GM19035 (cell line): ENCODE results near the gene OTOL1.
"Not testable (repeated sequence)": the region's sequence is repeated elsewhere in the genome, so short reads cannot be mapped to it uniquely, and the experiment has no call there.

Experiments used
- ATAC-seq: cut with Tn5 transposase; IDR thresholded peaks from one replicate; pipeline ENCODE4 v1.9.1; 2021; ENCODE audit not compliant: unreplicated experiment

OTOL1 gene

GRCh38 chr3:161496508-161496907, at the start of gene OTOL1:
TSS of gene OTOL1 (plus strand) at chr3:161496808. CDS start at chr3:161496808, 0 bp downstream.
- ATAC-seq = no peak

DNA sequence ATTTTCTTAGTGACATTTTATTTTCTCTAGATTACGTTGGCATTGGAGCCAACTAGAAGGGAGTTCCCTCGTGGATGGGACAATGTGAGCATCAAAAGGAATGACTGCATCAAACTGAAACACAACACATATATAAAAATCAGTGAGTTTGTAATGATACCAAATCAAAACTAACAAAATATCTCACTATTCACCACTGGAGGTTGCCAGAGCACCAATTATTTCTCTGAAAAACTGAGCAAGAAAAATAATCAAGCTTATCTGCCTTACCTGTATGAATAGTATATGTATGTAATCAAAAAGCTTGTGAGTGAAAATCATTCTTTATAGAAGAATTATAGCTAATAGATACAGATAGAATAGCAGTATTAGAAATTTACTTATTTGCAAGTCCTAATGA, 46.8 kb upstream of the OTOL1 start:
- ATAC-seq = no peak

GRCh38 chr3:161452179-161452578, 44.4 kb upstream of the OTOL1 start:
- no peak for ATAC-seq

DNA sequence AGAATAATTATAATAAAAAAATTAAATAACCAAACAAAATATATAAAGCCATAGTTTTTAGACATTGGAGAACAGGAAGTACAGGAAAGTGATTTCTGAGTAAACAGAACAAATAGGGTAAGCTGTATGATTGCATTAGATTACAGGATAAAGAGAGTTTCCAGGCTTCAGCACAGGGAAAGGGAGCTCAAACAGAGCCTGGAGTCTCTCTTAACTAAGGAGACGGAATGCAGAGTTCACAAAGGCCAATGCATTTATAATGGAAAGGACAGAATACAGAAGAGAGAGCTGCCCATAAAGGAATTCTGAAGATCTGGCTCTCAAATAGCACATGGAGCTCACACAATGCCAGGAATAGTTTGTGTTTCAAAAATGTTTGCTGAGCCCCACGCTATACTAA, 42.0 kb upstream of the OTOL1 start:
- no peak for ATAC-seq

DNA sequence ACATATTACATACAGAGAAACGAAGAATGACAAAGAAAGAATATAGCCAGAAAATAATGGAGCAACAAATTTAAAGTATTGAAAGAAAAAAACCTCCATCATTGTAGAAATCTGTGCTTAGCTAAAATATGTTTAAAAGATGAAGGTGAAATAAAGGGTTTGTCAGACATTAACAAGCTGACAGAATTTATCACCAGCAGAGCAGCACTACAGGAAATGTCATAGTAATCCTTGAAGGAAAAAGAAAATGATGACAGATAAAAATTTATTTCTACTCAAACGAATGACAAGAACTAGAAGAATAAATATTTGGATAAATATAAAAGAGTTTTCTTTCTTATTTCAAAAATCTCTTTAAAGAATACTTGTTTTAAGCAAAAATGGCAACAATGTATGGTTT, 40.6 kb upstream of the OTOL1 start:
- ATAC-seq = no peak

- no peak for ATAC-seq
These were observed 34.5 kb upstream of the OTOL1 start for GRCh38 chr3:161462138-161462537.

DNA sequence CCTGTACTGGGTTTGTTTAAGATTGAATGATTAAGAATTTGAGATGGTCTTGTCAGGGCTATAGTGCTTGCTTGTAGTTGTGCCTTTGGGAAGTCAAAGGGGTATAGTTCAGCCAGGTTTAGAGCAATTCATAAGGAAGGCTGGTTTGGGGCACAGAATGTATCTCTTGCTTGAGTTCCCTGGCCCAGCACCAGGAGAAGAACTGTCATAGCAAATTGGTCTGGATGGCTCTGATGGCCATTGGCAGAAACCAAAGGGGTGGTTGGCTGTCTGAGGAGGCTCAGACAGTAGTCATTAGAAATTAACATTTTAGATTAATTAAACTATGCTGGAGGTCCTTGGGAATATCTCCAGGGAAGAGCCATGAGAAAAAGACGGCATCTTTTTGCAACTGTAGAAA, 25.4 kb upstream of the OTOL1 start:
- ATAC-seq = no peak

DNA sequence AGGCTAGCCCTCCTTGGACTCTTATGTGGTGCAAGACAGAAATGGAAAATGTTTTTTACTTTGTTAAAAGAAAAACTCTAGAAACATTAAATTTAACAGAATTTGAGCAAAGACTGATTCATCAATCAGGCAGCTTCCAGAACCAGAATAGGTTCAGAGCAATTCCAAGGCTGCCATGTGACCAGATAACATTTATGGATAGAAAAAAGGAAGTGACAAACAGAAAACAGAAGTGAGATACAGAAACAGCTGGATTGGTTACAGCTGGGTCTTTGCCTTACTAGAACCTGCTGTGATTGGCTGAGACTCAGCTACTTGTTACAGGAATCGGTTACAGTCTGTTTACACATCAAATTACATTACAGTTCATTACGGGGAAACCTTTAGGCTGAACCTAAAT, 22.5 kb upstream of the OTOL1 start:
- ATAC-seq = no peak

- ATAC-seq = no peak
These were observed 21.9 kb upstream of the OTOL1 start for GRCh38 chr3:161474741-161475140.

DNA sequence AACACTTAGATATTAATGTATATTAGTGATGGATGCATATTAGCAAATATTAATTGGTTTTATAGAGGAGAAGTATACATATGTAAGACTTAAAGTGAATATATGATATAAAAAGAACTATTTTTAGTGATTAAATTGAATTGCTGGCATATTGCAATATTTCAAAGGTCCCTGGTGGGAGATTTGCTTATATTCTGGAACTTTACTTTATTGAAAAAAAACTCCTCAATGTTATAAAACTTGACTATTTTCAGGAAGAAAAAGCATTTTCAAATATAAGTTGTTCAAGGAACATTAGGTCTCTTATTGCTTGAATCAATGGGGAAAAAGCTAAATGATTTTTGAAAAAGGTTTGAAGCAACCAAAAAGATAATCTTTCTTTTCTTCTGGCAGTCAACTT, 21.4 kb upstream of the OTOL1 start:
- no peak for ATAC-seq

DNA sequence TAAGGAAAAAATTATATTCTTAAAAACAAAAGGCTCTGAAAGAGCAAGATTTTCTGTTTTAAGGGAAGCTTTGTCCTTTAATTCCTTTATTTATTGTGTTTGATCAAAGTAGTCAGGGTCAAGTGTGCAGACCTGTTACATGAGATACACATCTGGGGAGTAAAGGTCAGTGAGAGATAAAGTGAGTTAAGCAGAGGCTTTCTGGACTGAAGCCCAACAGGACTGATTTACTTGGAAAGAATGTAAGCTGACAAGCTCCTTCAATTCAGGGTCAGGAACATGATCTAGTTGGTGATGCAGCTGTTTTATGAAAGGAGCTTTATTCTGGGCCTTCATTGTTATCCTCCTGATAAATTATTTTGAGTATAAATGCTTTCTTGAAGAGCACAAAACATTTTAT, 20.7 kb upstream of the OTOL1 start:
- no peak for ATAC-seq

DNA sequence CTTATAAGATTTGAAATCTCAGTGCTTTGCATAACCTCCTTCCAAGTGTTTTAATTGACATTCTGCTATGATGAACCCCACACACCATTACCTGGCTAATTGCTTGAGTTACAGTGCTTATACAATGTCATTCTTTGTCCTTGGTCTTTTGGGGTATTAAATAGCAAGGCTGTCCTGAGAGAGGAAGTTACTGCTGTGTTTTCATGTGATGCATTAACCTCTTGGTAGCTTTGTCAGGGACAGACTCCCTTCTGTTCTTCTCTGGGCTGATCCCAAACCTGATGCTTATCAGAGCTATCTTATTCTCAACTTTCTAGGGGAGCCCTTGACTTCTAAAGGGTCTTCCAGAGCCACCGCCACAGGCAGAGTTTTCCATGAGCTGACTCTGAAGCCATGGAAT, 12.4 kb upstream of the OTOL1 start:
- no peak for ATAC-seq

DNA sequence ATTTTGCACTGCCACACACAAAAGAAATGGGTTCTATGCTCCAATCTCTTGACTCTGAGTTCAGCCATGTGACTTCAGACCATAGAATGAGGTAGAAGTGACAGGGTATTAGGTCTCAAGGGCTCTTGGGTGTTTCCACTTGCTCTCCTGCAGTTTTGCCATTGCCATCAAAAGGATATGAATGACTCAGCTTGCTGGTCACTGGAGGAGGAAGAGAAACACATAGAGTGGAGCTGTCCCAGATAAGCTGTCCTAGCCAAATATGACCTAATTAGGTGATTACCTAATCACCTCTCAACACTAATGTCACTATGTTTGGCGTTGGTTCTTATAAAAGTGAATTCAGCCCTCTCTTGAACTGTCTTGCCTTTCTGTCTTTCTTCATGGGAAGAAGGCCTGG, 8.3 kb upstream of the OTOL1 start:
- peak; percentile 42 for ATAC-seq

GRCh38 chr3:161489395-161489794, 7.2 kb upstream of the OTOL1 start:
- ATAC-seq = peak; percentile 97

- not testable (repeated sequence) for ATAC-seq
These were observed 5.8 kb upstream of the OTOL1 start for GRCh38 chr3:161490845-161491244.

DNA sequence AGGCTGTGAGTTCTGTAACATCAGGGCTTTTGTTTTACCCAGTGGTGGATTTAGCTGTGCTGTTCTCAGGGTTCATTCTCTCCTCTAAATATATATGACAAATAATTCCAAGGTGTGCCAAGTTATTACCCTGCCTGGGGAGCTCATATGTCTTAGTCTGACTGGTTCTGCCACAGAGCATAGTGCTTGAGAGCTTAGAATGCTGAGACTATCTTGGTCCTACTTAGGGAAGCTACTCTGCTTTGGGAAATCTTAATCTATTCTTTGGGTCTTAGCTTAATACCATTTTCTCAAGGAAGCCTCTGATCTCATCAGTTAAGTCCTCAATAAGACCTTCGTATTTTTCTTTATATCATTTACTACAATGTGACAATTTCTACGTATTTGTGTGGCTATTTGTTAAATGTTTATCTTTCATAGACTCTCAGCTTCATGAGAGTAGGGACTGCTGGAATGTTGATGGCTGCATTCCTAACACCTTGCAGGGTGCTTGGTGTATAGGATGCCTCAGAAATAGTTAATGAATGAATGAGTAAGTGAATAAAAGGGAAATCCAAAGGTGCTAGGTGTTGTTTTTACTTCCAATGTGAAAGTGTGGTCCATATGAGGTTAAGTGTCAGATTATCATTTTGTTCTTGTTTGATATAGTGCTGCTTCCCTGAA, 1.8 kb downstream of the OTOL1 start:
- ATAC-seq = no peak

DNA sequence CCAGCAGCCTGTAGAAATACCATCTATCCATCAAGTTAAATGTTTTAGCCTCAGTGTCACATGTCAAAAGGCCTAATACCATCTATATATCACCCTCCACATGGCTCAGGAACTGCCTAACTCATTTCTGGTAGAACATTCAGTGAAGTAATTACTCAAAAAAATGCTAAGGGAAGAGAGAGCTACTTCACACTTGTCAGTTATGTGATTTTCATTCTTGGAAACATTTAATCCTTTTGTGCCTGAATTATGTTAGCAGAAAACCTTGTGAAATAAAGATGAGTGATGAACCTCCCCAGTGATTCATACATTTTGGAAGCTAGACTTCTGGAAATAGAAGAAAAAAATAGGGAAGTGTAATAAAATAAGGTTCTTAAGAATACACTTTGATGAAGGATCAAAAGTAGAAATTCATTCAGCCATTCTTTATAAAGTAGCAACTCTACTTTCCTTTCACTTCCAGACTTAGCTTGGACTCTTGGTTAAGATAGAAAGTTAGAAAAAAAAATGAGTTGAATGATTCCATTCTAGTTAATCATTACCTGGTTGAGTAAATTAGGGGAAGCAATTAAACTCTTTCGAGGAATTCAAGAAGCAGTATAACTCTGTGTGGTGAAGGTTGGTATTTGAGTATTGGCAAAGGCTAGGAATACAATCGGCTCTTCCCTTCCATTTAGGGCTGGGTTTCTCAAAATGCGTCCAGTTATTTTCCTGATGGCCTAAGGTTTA, 3.6 kb downstream of the OTOL1 start:
- ATAC-seq = no peak

- no peak for ATAC-seq
These were observed 6.7 kb downstream of the OTOL1 start for GRCh38 chr3:161503271-161503670.

GRCh38 chr3:161508852-161509477, 12.4 kb downstream of the OTOL1 start:
- peak; percentile 81 for ATAC-seq

DNA sequence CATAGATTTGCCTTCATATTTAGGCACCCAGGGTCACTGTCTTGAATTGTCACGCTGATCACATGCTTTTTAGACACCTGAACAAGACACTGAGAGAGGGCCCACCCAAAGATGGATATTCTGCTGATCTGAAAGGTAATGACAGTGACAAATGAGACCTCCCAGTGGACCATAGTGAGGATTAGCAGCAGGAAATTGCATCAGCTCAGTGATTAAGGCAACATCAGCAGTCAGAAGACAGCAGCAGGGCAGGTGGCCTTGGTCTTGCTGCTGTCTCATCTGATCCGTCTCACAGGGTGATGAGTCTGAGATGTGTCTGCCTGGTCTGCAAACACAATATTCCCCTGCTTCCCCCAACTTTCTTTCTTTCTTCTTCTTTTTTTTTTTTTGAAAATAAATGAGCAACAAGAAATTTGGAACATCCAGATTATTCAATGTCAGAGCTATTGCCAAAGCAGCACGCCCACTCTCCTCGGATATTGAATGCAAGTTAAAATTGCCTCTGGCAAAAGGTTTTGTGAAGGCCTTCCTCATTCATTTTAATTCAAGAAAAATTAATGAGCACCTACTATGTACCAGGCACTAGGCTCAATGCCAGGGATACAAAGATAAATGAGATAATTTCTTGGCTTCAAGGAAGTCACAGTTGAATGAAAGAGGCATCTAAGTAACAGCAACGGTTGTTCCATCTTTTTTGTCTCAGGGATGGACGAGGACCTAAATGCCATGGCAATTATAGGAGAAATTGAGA, 14.1 kb downstream of the OTOL1 start:
- ATAC-seq = no peak

DNA sequence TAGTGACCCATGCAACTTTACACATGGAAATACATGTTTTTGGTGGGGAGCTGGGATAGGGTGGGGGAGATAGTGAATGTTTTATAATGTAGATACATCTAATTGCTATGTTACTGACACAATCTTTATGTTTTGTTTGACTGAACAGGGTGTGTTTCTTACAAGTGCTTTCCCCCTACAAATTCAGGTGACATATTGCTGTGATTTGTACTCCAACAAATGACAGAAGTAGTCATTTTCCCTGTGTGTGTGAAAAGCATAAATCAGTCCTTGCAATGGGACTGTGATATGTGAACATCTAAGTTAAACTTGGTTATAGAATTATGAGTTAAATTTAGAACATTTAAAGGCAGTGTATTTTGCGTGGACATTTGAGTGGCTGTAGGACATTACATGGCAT, 27.3 kb downstream of the OTOL1 start:
- ATAC-seq = no peak

DNA sequence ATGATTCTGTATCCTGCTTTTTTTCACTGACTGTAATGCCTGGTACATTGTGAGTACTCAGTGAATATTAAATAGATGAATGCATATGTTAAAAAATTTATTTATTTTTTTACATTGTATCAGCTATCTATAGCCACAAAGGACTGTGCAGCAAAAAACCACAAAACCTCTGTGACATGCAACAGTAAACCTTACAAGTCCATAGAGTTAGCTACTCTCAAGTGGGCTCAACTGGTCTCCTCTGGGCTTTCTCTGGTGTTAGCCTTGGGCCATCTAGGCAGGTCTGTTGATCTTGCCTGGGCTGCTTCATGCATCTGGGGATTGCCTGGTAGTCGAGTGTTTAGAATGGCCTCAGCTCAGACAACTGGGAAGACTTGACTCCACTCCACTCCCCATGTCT, 35.3 kb downstream of the OTOL1 start:
- ATAC-seq = no peak
